CD4-positive, alpha-beta memory T cell (primary cell): Measurements from ENCODE around the gene IGSF9B. TPM values are rescaled to one million over a fixed set of nuclear protein-coding genes. Genes with fewer than 3 reads are reported as not detected.

Experiments used
- CTCF ChIA-PET: fragments of 350-600 bp; sonication (Branson Sonifier 250); formaldehyde crosslinking; loops from one replicate; lab custom pipeline; 2021; ENCODE audit warnings: inconsistent platforms; ENCODE audit not compliant: partially characterized antibody; lab: Charles Lee
- POLR2A ChIA-PET: fragments of 350-600 bp; sonication (Branson Sonifier 250); formaldehyde crosslinking; loops from one replicate; lab custom pipeline; 2021; ENCODE audit not compliant: partially characterized antibody; lab: Charles Lee
- DNase-seq, 5 donors: peaks; one replicate each; pipeline versions ENCODE4 v3.0.0 to v3.0.0-alpha.2; 2020 to 2022; ENCODE audit warnings: mixed read lengths in 1 of 5
- H3K27ac ChIP-seq: one replicate; pipeline ENCODE4 v1.7.0; 2013; ENCODE audit warnings: low read depth, low read length
- H3K27me3 ChIP-seq: 2 replicates; pipeline ENCODE4 v1.7.0; 2013; ENCODE audit warnings: mild to moderate bottlenecking, low read length, moderate library complexity; ENCODE audit not compliant: insufficient read depth
- H3K36me3 ChIP-seq: 2 replicates; pipeline ENCODE4 v1.7.0; 2013; ENCODE audit warnings: mild to moderate bottlenecking, low read length, moderate library complexity; ENCODE audit not compliant: insufficient read depth
- H3K4me1 ChIP-seq: 2 replicates; pipeline ENCODE4 v1.7.0; 2013; ENCODE audit warnings: mild to moderate bottlenecking, low read length, moderate library complexity; ENCODE audit not compliant: insufficient read depth
- H3K4me3 ChIP-seq, 2 donors: one replicate each; pipeline ENCODE4 v1.7.0; 2013; ENCODE audit warnings: low read length in 2 of 2, mild to moderate bottlenecking in 1 of 2
- H3K9me3 ChIP-seq, 2 donors: one replicate each; pipeline ENCODE4 v1.7.0; 2013; ENCODE audit warnings: low read length in 2 of 2, control low read depth in 1 of 2; ENCODE audit not compliant: control insufficient read depth in 1 of 2
- H3K27ac Mint-ChIP-seq, 7 donors: one replicate each; pipeline ENCODE4 v1.8.0; 2020 to 2021; ENCODE audit warnings: mixed read lengths in 7 of 7, mild to moderate bottlenecking in 6 of 7, inconsistent platforms in 3 of 7, moderate library complexity in 3 of 7
- H3K27me3 Mint-ChIP-seq, 2 donors: one replicate each; pipeline ENCODE4 v1.8.0; 2020 to 2021; ENCODE audit warnings: mixed read lengths in 2 of 2
- H3K36me3 Mint-ChIP-seq, 2 donors: one replicate each; pipeline ENCODE4 v1.8.0; 2020 to 2021; ENCODE audit warnings: mixed read lengths in 2 of 2, inconsistent platforms in 1 of 2, mild to moderate bottlenecking in 1 of 2
- H3K4me1 Mint-ChIP-seq, 4 donors: one replicate each; pipeline ENCODE4 v1.8.0; 2020 to 2021; ENCODE audit warnings: mixed read lengths in 4 of 4, mild to moderate bottlenecking in 1 of 4
- H3K4me3 Mint-ChIP-seq, 8 donors: one replicate each; pipeline ENCODE4 v1.8.0; 2020 to 2021; ENCODE audit warnings: mixed read lengths in 8 of 8, mild to moderate bottlenecking in 7 of 8, moderate library complexity in 6 of 8, inconsistent platforms in 3 of 8
- H3K9me3 Mint-ChIP-seq, 8 donors: one replicate each; pipeline ENCODE4 v1.8.0; 2020 to 2021; ENCODE audit warnings: mixed read lengths in 8 of 8, mild to moderate bottlenecking in 5 of 8, inconsistent platforms in 3 of 8, moderate library complexity in 1 of 8
- intact Hi-C: fragments of 100-400 bp; cut with micrococcal nuclease; formaldehyde crosslinking; loops from one replicate; pipeline ENCODE4 v1.15.1; 2023
- polyA plus RNA-seq, 2 donors: library from polyadenylated mRNA; unstranded; fragments of 300-500 nt; fragmentation: Illumina TruSeq; gene quantifications; one replicate each; pipeline ENCODE4 v1.2.3, GENCODE V29; 2021
- total RNA-seq, 2 experiments: library from RNA; stranded (reverse); gene quantifications; one replicate each; pipeline ENCODE4 v1.2.3, GENCODE V29; 2021

The IGSF9B gene
- total and polyA plus RNA-seq, 4 experiments from 2014 or later: 0.59 to 38.6 (median 19.3) TPM

GRCh38 chr11:133946541-133947318 lies 10.0 kb downstream of the IGSF9B start:
- Mint-ChIP-seq H3K9me3 (no peaks in the 10 kb centered on the region), H3K36me3 (peaks cover 7 to 17% of the 10 kb centered on the region in 2 donors), H3K27ac (peak overlapping the region; percentile 82 to 97 (median 92)), H3K4me3 (peak overlapping the region in 7 of 8 donors; percentile 21 to 86 (median 67)), H3K27me3 (peaks cover 0 to 10% of the 10 kb centered on the region in 2 donors), H3K4me1 (peaks cover 43 to 83% (median 64%) of the 10 kb centered on the region in 4 donors)
- ChIA-PET POLR2A (interaction anchor here (0.7 to 6.8 kb wide), 13 partner anchors 11 to 327 kb away, joined by 3 to 100 read pairs (median 5); partner anchors contain the start of genes IGSF9B, JAM3, NCAPD3 and VPS26B), CTCF (interaction anchor here (0.7 to 4.0 kb wide), 17 partner anchors 8 to 193 kb away, joined by 3 to 54 read pairs (median 5); partner anchors contain the start of genes IGSF9B and JAM3)
- peak overlapping the region; percentile 71 for H3K27ac ChIP-seq
- H3K4me1 ChIP-seq: peaks cover 70% of the 10 kb centered on the region
- peak overlapping the region in 1 of 2 donors; percentile 38 for H3K4me3 ChIP-seq
- H3K27me3 ChIP-seq: no peaks in the 10 kb centered on the region
- peak in 3 of 5 donors; percentile 24 to 67 (median 37) for DNase-seq
- no peaks in the 10 kb centered on the region for H3K9me3 ChIP-seq
- no peaks in the 10 kb centered on the region for H3K36me3 ChIP-seq
- intact Hi-C loops: loop anchor here (1.0 to 5.0 kb wide), 4 partner anchors 21 to 121 kb away; partner anchors contain the start of gene JAM3

GRCh38 chr11:133946051-133946450 lies 10.7 kb downstream of the IGSF9B start:
- intact Hi-C loops: loop anchor here (5.0 kb wide), 3 partner anchors 91 to 121 kb away; partner anchors contain the start of gene JAM3
- Histone ChIP-seq H3K27me3 (no peaks in the 10 kb centered on the region), H3K9me3 (no peaks in the 10 kb centered on the region), H3K27ac (peak overlapping the region; percentile 71), H3K4me1 (peaks cover 70% of the 10 kb centered on the region), H3K4me3 (peak overlapping the region in 1 of 2 donors; percentile 34), H3K36me3 (no peaks in the 10 kb centered on the region)
- no peaks in the 10 kb centered on the region for H3K9me3 Mint-ChIP-seq
- H3K36me3 Mint-ChIP-seq: peaks cover 12 to 18% of the 10 kb centered on the region in 2 donors
- peaks cover 43 to 84% (median 66%) of the 10 kb centered on the region in 4 donors for H3K4me1 Mint-ChIP-seq
- peak overlapping the region in 4 of 8 donors; percentile 25 to 93 (median 84) for H3K4me3 Mint-ChIP-seq
- peak overlapping the region; percentile 51 to 100 (median 97) for H3K27ac Mint-ChIP-seq
- CTCF ChIA-PET: interaction anchor here (0.8 to 4.0 kb wide), 7 partner anchors 18 to 189 kb away, joined by 3 to 54 read pairs (median 6); partner anchors contain the start of gene JAM3
- H3K27me3 Mint-ChIP-seq: peaks cover 0 to 10% of the 10 kb centered on the region in 2 donors
- DNase-seq: no peak
- POLR2A ChIA-PET: interaction anchor here (0.7 to 6.8 kb wide), 5 partner anchors 11 to 91 kb away, joined by 3 to 100 read pairs (median 20); partner anchors contain the start of gene IGSF9B

- peak overlapping the region; percentile 34 to 69 for H3K4me3 ChIP-seq
- peaks cover 43 to 84% (median 66%) of the 10 kb centered on the region in 4 donors for H3K4me1 Mint-ChIP-seq
- no peaks in the 10 kb centered on the region for H3K9me3 Mint-ChIP-seq
- peak overlapping the region; percentile 71 for H3K27ac ChIP-seq
- H3K27me3 Mint-ChIP-seq: peaks cover 0 to 10% of the 10 kb centered on the region in 2 donors
- POLR2A ChIA-PET: interaction anchor here (1.1 to 6.8 kb wide), 7 partner anchors 12 to 279 kb away, joined by 3 to 100 read pairs (median 5); partner anchors contain the start of genes IGSF9B, NCAPD3 and VPS26B
- CTCF ChIA-PET: interaction anchor here (1.1 to 3.2 kb wide), 5 partner anchors 14 to 105 kb away, joined by 3 to 36 read pairs (median 9); no protein-coding TSS in a partner anchor
- H3K36me3 ChIP-seq: no peaks in the 10 kb centered on the region
- no peaks in the 10 kb centered on the region for H3K9me3 ChIP-seq
- H3K27ac Mint-ChIP-seq: peak overlapping the region; percentile 94 to 100 (median 98)
- H3K27me3 ChIP-seq: no peaks in the 10 kb centered on the region
- H3K4me1 ChIP-seq: peaks cover 70% of the 10 kb centered on the region
- peak; percentile 87 to 95 (median 90) for DNase-seq
- peak overlapping the region; percentile 83 to 93 (median 85) for H3K4me3 Mint-ChIP-seq
- intact Hi-C loops: loop anchor here (1.0 to 5.0 kb wide), 7 partner anchors 12 to 280 kb away; partner anchors contain the start of gene JAM3
- H3K36me3 Mint-ChIP-seq: peaks cover 12 to 18% of the 10 kb centered on the region in 2 donors
Measured at GRCh38 chr11:133945087-133945974, 11.4 kb downstream of the IGSF9B start.

DNA sequence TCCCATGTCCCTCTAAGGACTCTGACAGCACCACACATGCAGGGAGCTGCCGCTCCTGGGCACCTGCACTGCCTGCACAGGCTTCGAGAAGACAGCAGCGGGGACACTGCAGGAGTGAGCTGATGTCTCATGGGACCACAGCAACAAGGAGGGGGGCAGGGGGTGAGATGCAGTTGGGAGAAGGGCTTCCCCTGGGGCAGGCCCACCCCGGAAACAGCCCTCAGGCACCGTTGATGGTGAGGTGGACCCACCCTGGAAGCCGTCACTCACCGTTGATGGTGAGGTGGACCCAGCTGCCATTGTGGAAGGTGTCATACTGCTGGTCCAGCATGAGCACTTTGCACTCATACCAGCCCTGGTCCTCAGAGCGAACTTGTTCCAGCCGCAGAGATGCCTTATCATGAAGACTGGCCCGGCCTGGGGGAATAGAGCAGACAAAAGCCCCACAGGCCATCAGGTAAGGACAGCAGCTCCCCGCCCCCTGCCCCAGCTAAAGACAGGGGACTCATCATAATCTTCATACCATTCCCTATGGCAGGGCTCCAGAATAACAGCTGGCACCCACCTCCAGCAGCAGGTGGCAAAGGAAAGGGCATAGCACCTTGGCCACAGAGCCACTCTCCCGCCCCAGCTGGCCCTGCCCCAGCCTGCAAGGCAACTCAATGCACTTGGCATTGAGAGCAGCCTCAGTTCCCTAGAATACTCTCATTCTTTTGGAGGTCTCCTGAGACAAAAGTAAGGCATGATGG lies 12.6 kb downstream of the IGSF9B start:
- Histone ChIP-seq H3K4me3 (peak overlapping the region in 1 of 2 donors; percentile 34), H3K27ac (peak overlapping the region; percentile 71), H3K27me3 (no peaks in the 10 kb centered on the region), H3K36me3 (no peaks in the 10 kb centered on the region), H3K4me1 (peaks cover 65% of the 10 kb centered on the region), H3K9me3 (no peaks in the 10 kb centered on the region)
- DNase-seq: no peak
- intact Hi-C loops: no loop called here
- CTCF ChIA-PET: interaction anchor here (1.1 to 3.2 kb wide), 4 partner anchors 13 to 106 kb away, joined by 4 to 36 read pairs (median 6); no protein-coding TSS in a partner anchor
- POLR2A ChIA-PET: interaction anchor here (0.7 to 6.8 kb wide), 9 partner anchors 9 to 310 kb away, joined by 3 to 100 read pairs (median 5); partner anchors contain the start of genes ACAD8, IGSF9B, NCAPD3 and VPS26B
- H3K4me3 Mint-ChIP-seq: peak overlapping the region; percentile 83 to 93 (median 85)
- peaks cover 0 to 10% of the 10 kb centered on the region in 2 donors for H3K27me3 Mint-ChIP-seq
- H3K4me1 Mint-ChIP-seq: peaks cover 43 to 84% (median 60%) of the 10 kb centered on the region in 4 donors
- peaks cover 22 to 24% of the 10 kb centered on the region in 2 donors for H3K36me3 Mint-ChIP-seq
- H3K27ac Mint-ChIP-seq: peak overlapping the region; percentile 94 to 100 (median 98)
- H3K9me3 Mint-ChIP-seq: no peaks in the 10 kb centered on the region

GRCh38 chr11:133942577-133942976 lies 14.2 kb downstream of the IGSF9B start:
- H3K9me3 Mint-ChIP-seq: no peaks in the 10 kb centered on the region
- H3K4me3 Mint-ChIP-seq: no peak overlapping the region
- Histone ChIP-seq H3K36me3 (no peaks in the 10 kb centered on the region), H3K27ac (no peak overlapping the region), H3K4me3 (no peak overlapping the region), H3K9me3 (no peaks in the 10 kb centered on the region), H3K27me3 (no peaks in the 10 kb centered on the region), H3K4me1 (peaks cover 50% of the 10 kb centered on the region)
- intact Hi-C loops: no loop called here
- peaks cover 33% of the 10 kb centered on the region in 2 donors for H3K36me3 Mint-ChIP-seq
- DNase-seq: no peak
- ChIA-PET CTCF (interaction anchor here (3.2 kb wide), 1 partner anchor 15 kb away, joined by 36 read pairs; no protein-coding TSS in a partner anchor), POLR2A (interaction anchor here (6.4 to 6.8 kb wide), 2 partner anchors 15 kb away, joined by 59 to 100 read pairs; partner anchors contain the start of gene IGSF9B)
- H3K27me3 Mint-ChIP-seq: peaks cover 0 to 7% of the 10 kb centered on the region in 2 donors
- peaks cover 30 to 70% (median 46%) of the 10 kb centered on the region in 4 donors for H3K4me1 Mint-ChIP-seq
- peak overlapping the region in 5 of 7 donors; percentile 42 to 82 (median 69) for H3K27ac Mint-ChIP-seq
